PC-9 (cell line): Measurements from ENCODE around the gene MCM6. TPM values are rescaled to one million over a fixed set of nuclear protein-coding genes. Genes with fewer than 3 reads are reported as not detected.

Source experiments
- BruUV-seq: library from RNA; stranded (reverse); fragments of 400-500 nt; replicated peaks from 2 replicates; lab custom pipeline; 2021; lab: Mats Ljungman, UMichigan
- CTCF ChIA-PET: fragments of 300-600 bp; sonication (Branson Sonifier 250); formaldehyde crosslinking; loops from one replicate; lab custom pipeline; 2022; ENCODE audit warnings: antibody characterized with exemption; lab: Charles Lee
- POLR2A ChIA-PET: fragments of 300-600 bp; sonication (Branson Sonifier 250); formaldehyde crosslinking; loops from one replicate; lab custom pipeline; 2022; ENCODE audit warnings: antibody characterized with exemption; ENCODE audit not compliant: unreplicated experiment; lab: Charles Lee
- DNase-seq, 2 experiments: peaks; one replicate each; pipeline versions ENCODE4 v3.0.0 to v3.0.0-alpha.2; 2015 to 2022; ENCODE audit warnings: mixed read lengths in 1 of 2
- H2AFZ ChIP-seq: fragments of 200-600 bp; sonication (generic); 2 replicates; pipeline ENCODE4 v1.8.1; 2017; ENCODE audit warnings: antibody characterized with exemption
- H3F3A ChIP-seq: fragments of 200-600 bp; sonication (generic); 2 replicates; pipeline ENCODE4 v1.8.1; 2017; ENCODE audit warnings: antibody characterized with exemption, mild to moderate bottlenecking, low read depth; ENCODE audit not compliant: insufficient read depth
- H3K27ac ChIP-seq: fragments of 200-600 bp; sonication (generic); 2 replicates; pipeline ENCODE4 v1.6.1; 2016; ENCODE audit warnings: mixed run types
- H3K27me3 ChIP-seq: fragments of 200-600 bp; sonication (generic); 2 replicates; pipeline ENCODE4 v1.6.1; 2016; ENCODE audit warnings: low read depth, mixed run types; ENCODE audit not compliant: insufficient read depth
- H3K36me3 ChIP-seq: fragments of 200-600 bp; sonication (generic); 2 replicates; pipeline ENCODE4 v1.6.1; 2016; ENCODE audit warnings: low read depth, mixed run types
- H3K4me1 ChIP-seq: fragments of 200-600 bp; sonication (generic); replicated peaks from 2 replicates; pipeline ENCODE4 v1.6.1; 2016; ENCODE audit warnings: mixed run types; ENCODE audit not compliant: insufficient read depth
- H3K4me2 ChIP-seq: fragments of 200-600 bp; sonication (generic); 2 replicates; pipeline ENCODE4 v1.6.1; 2017; ENCODE audit warnings: mixed run types
- H3K4me3 ChIP-seq: fragments of 200-600 bp; sonication (generic); 2 replicates; pipeline ENCODE4 v1.6.1; 2016; ENCODE audit warnings: mixed run types
- H3K79me2 ChIP-seq: fragments of 200-600 bp; sonication (generic); 2 replicates; pipeline ENCODE4 v1.6.1; 2017; ENCODE audit warnings: low read depth, mixed run types
- H3K9me2 ChIP-seq: fragments of 200-600 bp; sonication (generic); 2 replicates; pipeline ENCODE4 v1.8.1; 2017; ENCODE audit warnings: mild to moderate bottlenecking; ENCODE audit not compliant: insufficient read depth
- H3K9me3 ChIP-seq: fragments of 200-600 bp; sonication (generic); 2 replicates; pipeline ENCODE4 v1.8.1; 2016; ENCODE audit warnings: low read depth; ENCODE audit not compliant: insufficient read depth
- H4K20me1 ChIP-seq: fragments of 200-600 bp; sonication (generic); 2 replicates; pipeline ENCODE4 v1.8.1; 2017; ENCODE audit not compliant: insufficient read depth
- EZH2 ChIP-seq: fragments of 200-600 bp; sonication (generic); IDR thresholded peaks from 2 replicates; pipeline ENCODE4 v1.8.0; 2017; ENCODE audit warnings: antibody characterized with exemption, low read depth
- intact Hi-C: fragments of 100-400 bp; cut with micrococcal nuclease; formaldehyde crosslinking; loops from one replicate; pipeline ENCODE4 v1.10.0; 2022; ENCODE audit not compliant: unreplicated experiment
- total RNA-seq: library from RNA; stranded (reverse); gene quantifications from 2 replicates; pipeline ENCODE4 v1.2.3, GENCODE V29; 2021
- TF ChIP-seq, protein P1 (sequence below): fragments of 200-600 bp; sonication (generic); conservative IDR thresholded peaks from 2 replicates; pipeline ENCODE4 v1.6.1; 2017; ENCODE audit warnings: mixed run types, antibody characterized with exemption, mild to moderate bottlenecking, moderate library complexity

MCM6 gene
- total RNA-seq, 1 experiment from 2014 or later, result 33.1 TPM

DNA sequence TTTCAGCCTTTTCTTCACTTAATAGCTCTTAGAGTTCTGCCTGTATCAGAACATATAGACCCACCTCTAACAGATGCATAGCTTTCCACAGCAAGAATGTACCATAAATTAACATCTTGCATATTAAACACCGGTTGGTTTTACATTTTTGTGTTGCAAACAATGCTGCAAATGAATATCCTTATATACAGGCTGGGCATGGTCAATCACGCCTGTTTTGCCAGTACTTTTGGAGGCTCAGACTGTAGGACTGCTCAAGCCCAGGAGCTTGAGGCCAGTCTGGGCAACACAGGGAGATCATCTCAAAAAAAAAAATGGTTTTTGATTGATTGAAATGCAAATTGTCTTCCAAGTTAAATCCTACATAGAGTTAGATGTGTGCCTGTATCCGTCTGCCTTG is 37.7 kb downstream of the MCM6 start:
- no peak for DNase-seq
- Histone ChIP-seq H3K9me3 (no peaks in the 10 kb centered on the region), H4K20me1 (no peaks in the 10 kb centered on the region; the same call in 1 of the 2 replicates), H3K27ac (no peak overlapping the region), H3K27me3 (no peaks in the 10 kb centered on the region), H3K4me1 (no peaks in the 10 kb centered on the region), H3K36me3 (peaks cover 9% of the 10 kb centered on the region; the same call in 1 of the 2 replicates), H3K4me3 (no peak overlapping the region), H3K9me2 (no peaks in the 10 kb centered on the region), H2AFZ (no peak overlapping the region), H3K79me2 (no peaks in the 10 kb centered on the region), H3F3A (no peaks in the 10 kb centered on the region), H3K4me2 (no peak overlapping the region)
- CTCF ChIA-PET, result no interaction called here
- no TSS peak for BruUV-seq
- intact Hi-C loops, result no loop called here
- POLR2A ChIA-PET, result interaction anchor here (0.6 kb wide), 1 partner anchor 95 kb away, joined by 7 read pairs; no protein-coding TSS in a partner anchor
- TF ChIP-seq, protein P1, sequence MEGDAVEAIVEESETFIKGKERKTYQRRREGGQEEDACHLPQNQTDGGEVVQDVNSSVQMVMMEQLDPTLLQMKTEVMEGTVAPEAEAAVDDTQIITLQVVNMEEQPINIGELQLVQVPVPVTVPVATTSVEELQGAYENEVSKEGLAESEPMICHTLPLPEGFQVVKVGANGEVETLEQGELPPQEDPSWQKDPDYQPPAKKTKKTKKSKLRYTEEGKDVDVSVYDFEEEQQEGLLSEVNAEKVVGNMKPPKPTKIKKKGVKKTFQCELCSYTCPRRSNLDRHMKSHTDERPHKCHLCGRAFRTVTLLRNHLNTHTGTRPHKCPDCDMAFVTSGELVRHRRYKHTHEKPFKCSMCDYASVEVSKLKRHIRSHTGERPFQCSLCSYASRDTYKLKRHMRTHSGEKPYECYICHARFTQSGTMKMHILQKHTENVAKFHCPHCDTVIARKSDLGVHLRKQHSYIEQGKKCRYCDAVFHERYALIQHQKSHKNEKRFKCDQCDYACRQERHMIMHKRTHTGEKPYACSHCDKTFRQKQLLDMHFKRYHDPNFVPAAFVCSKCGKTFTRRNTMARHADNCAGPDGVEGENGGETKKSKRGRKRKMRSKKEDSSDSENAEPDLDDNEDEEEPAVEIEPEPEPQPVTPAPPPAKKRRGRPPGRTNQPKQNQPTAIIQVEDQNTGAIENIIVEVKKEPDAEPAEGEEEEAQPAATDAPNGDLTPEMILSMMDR, result no peak
- TF ChIP-seq EZH2, result no peak

DNA sequence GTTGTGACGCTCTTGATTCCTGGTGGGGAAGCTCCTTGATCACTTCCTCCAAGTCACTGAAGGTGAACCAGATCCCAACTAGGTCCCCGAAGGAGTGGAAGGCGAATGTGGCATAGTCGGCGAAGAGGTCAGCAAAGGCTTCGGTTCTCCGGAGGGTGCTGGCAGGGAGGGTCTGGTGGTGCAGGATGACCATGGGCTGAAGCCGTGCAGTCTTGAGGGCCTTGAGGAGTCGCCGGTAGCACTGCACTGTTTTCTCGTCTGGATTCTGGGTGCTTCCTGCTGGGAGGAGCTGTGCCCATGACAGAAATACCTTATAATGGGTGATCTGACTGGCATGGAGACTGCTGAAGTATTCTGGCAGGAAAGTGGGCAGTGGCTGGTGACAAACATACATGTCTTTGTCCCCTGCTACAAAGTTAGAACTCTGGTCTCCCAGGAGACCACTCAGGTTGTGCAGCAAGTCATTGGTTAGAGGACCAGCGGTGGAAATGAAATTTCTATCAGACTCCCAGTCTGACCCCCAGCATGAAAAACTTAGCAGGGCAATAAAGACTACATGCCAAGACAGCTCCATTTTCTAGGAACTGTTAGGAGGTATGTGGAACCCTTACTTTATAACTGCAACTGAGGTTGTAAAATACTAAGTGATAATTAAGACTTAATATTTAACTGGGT is 39.5 kb downstream of the MCM6 start, which contains the start of gene LCT:
TSS of gene LCT (minus strand) at position 589 of the 675 bp plus-strand sequence. CDS start at position 574, 15 bp downstream.
- no peaks in the 10 kb centered on the region for H3F3A ChIP-seq
- H4K20me1 ChIP-seq, result no peaks in the 10 kb centered on the region; the same call in 1 of the 2 replicates
- no peak within 1 kb of the TSS for H3K27ac ChIP-seq
- intact Hi-C loops, result no loop called here
- no peaks in the 10 kb centered on the region for H3K27me3 ChIP-seq
- ChIA-PET CTCF (no interaction called here), POLR2A (no interaction called here)
- TF ChIP-seq, protein P1, result no peak
- no peak for TF ChIP-seq EZH2
- no peak for DNase-seq
- no peak within 1 kb of the TSS for H3K4me3 ChIP-seq
- H3K4me2 ChIP-seq, result no peak within 1 kb of the TSS
- H3K9me2 ChIP-seq, result no peaks in the 10 kb centered on the region
- H3K4me1 ChIP-seq, result no peaks in the 10 kb centered on the region
- H2AFZ ChIP-seq, result no peak within 1 kb of the TSS
- H3K9me3 ChIP-seq, result no peaks in the 10 kb centered on the region
- BruUV-seq, result no TSS peak
- peaks cover 9% of the 10 kb centered on the region; the same call in 1 of the 2 replicates for H3K36me3 ChIP-seq
- H3K79me2 ChIP-seq, result no peaks in the 10 kb centered on the region

DNA sequence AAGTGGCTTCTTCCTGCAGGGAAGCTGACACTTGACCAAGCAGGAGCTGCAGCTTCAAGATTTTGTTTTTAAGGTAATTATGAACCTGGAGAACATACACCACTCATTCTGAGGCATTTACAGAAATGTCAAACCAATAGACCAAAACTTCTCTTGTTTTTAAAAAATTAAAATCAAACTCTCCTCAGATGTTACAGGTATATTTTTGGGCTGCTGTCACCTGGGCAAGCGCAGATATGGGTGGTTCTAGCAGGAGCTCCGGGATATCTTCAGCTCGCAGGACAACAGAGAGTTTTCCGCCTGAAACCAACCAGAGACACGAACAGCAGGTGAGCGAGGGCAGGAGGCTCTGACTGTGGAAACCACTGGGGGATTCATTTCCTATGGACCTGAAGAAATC is 43.4 kb downstream of the MCM6 start:
- H3K4me2 ChIP-seq, result no peak overlapping the region
- H2AFZ ChIP-seq, result no peak overlapping the region
- no peaks in the 10 kb centered on the region for H3K9me2 ChIP-seq
- H3K4me1 ChIP-seq, result no peaks in the 10 kb centered on the region
- H4K20me1 ChIP-seq, result no peaks in the 10 kb centered on the region
- H3K9me3 ChIP-seq, result no peaks in the 10 kb centered on the region
- intact Hi-C loops, result no loop called here
- no peak for DNase-seq
- H3K27ac ChIP-seq, result no peak overlapping the region
- no peaks in the 10 kb centered on the region for H3K27me3 ChIP-seq
- H3K79me2 ChIP-seq, result no peaks in the 10 kb centered on the region
- TF ChIP-seq EZH2, result no peak
- TF ChIP-seq, protein P1, result no peak
- no peaks in the 10 kb centered on the region for H3K36me3 ChIP-seq
- H3K4me3 ChIP-seq, result no peak overlapping the region
- ChIA-PET POLR2A (no interaction called here), CTCF (interaction anchor here (0.7 kb wide), 1 partner anchor 829 kb away, joined by 11 read pairs; no protein-coding TSS in a partner anchor)
- no peaks in the 10 kb centered on the region for H3F3A ChIP-seq
- no TSS peak for BruUV-seq
